A549 (cell line): Measurements from ENCODE around the gene SLC16A7. TPM values are rescaled to one million over a fixed set of nuclear protein-coding genes. Genes with fewer than 3 reads are reported as not detected.

Experiments used
- ATAC-seq, 2 experiments: fragments of 200-7000 bp in 1 of 2; fragments of >200 bp in 1 of 2; cut with Nextera tagmentation in 1 of 2; cut with Tn5 transposase in 1 of 2; 3 replicates each; pipeline versions ENCODE4 v1.8.0 to v1.9.1; 2018 to 2020; ENCODE audit warnings: mild to moderate bottlenecking in 1 of 2, moderate library complexity in 1 of 2
- CTCF ChIA-PET: fragments of 300-600 bp; sonication (Branson Sonifier 250); formaldehyde crosslinking; extraction: SDS; loops from one replicate; lab custom pipeline; 2021; ENCODE audit warnings: antibody characterized with exemption, inconsistent platforms; lab: Yijun Ruan, JAX
- POLR2A ChIA-PET: fragments of 350-600 bp; formaldehyde crosslinking; extraction: SDS; loops from one replicate; lab custom pipeline; 2021; ENCODE audit warnings: antibody characterized with exemption, inconsistent platforms; lab: Yijun Ruan, JAX
- DNase-seq, 2 experiments: peaks; one replicate each; pipeline versions ENCODE4 v3.0.0 to v3.0.0-alpha.2; 2011 to 2016; ENCODE audit warnings: low read depth in 1 of 2, low spot score in 1 of 2
- FAIRE-seq: peaks from 2 replicates; lab custom pipeline; 2011; peaks lifted over from hg19 to GRCh38; lab: Jason Lieb, UNC
- H3K27ac ChIP-seq, 2 experiments: fragments of >200 bp; sonication (Bioruptor Twin); formaldehyde crosslinking; 3 replicates each; pipeline ENCODE4 v1.5.1; 2016 to 2017
- H3K4me1 ChIP-seq: fragments of >200 bp; sonication (Bioruptor Twin); formaldehyde crosslinking; 3 replicates; pipeline ENCODE4 v1.6.1; 2016
- H3K4me2 ChIP-seq: fragments of >200 bp; sonication (Bioruptor Twin); formaldehyde crosslinking; 3 replicates; pipeline ENCODE4 v1.6.1; 2016
- H3K4me3 ChIP-seq: fragments of >200 bp; sonication (Bioruptor Twin); formaldehyde crosslinking; 3 replicates; pipeline ENCODE4 v1.5.1; 2016
- H3K9me3 ChIP-seq: fragments of >200 bp; sonication (Bioruptor Twin); formaldehyde crosslinking; 3 replicates; pipeline ENCODE4 v1.6.1; 2016
- BHLHE40 ChIP-seq: IDR thresholded peaks from 2 replicates; pipeline ENCODE4 v1.6.1; 2012; ENCODE audit warnings: low read depth, low read length, inconsistent platforms
- CEBPB ChIP-seq, 2 experiments: fragments of >200 bp in 1 of 2; sonication (Bioruptor Twin) in 1 of 2; formaldehyde crosslinking in 1 of 2; IDR thresholded peaks; 2 replicates each; pipeline ENCODE4 v1.6.1; 2012 to 2016
- CHD2 ChIP-seq: fragments of 150-350 bp; IDR thresholded peaks from 2 replicates; pipeline ENCODE4 v1.6.1; 2014; ENCODE audit warnings: low read length; ENCODE audit not compliant: partially characterized antibody
- EHF ChIP-seq: fragments of 250-450 bp; sonication (Bioruptor Pico); IDR thresholded peaks from 2 replicates; pipeline ENCODE4 v1.5.0; 2020; ENCODE audit warnings: mild to moderate bottlenecking
- FOSL2 ChIP-seq, 2 experiments: fragments of 450-650 bp in 1 of 2; fragments of >200 bp in 1 of 2; sonication (Bioruptor Twin) in 1 of 2; formaldehyde crosslinking; IDR thresholded peaks; 2 replicates each; pipeline versions ENCODE4 v1.5.0 to v1.6.1; 2016 to 2020; ENCODE audit warnings: mild to moderate bottlenecking in 1 of 2, moderate library complexity in 1 of 2
- FOXS1 ChIP-seq: fragments of 250-450 bp; sonication (Bioruptor Pico); IDR thresholded peaks from 2 replicates; pipeline ENCODE4 v1.5.0; 2020; ENCODE audit warnings: mild to moderate bottlenecking, moderate library complexity
- HEYL ChIP-seq: fragments of 250-450 bp; sonication (Bioruptor Pico); IDR thresholded peaks from 2 replicates; pipeline ENCODE4 v1.8.0; 2021; ENCODE audit warnings: mild to moderate bottlenecking, moderate library complexity
- HOXA7 ChIP-seq: fragments of 250-450 bp; sonication (Bioruptor Pico); IDR thresholded peaks from 2 replicates; pipeline ENCODE4 v1.5.0; 2020; ENCODE audit warnings: mild to moderate bottlenecking, moderate library complexity
- JUNB ChIP-seq: fragments of >200 bp; sonication (Bioruptor Twin); formaldehyde crosslinking; IDR thresholded peaks from 2 replicates; pipeline ENCODE4 v1.6.1; 2016
- MAZ ChIP-seq: fragments of 150-350 bp; IDR thresholded peaks from 2 replicates; pipeline ENCODE4 v1.6.1; 2014; ENCODE audit warnings: antibody characterized with exemption, low read depth, low read length, borderline replicate concordance
- NFE2L2 ChIP-seq: fragments of 150-350 bp; conservative IDR thresholded peaks from 2 replicates; pipeline ENCODE4 v1.6.1; 2014; ENCODE audit warnings: low read length
- NPAS2 ChIP-seq: fragments of 250-450 bp; sonication (Bioruptor Pico); IDR thresholded peaks from 2 replicates; pipeline ENCODE4 v1.8.0; 2022; ENCODE audit warnings: mild to moderate bottlenecking, moderate library complexity, borderline replicate concordance
- RFX5 ChIP-seq: fragments of 450-650 bp; IDR thresholded peaks from 2 replicates; pipeline ENCODE4 v1.7.1; 2014; ENCODE audit warnings: antibody characterized with exemption, mild to moderate bottlenecking, moderate library complexity
- SMC3 ChIP-seq: fragments of >200 bp; sonication (Bioruptor Twin); formaldehyde crosslinking; IDR thresholded peaks from 3 replicates; pipeline ENCODE4 v1.6.1; 2018; ENCODE audit warnings: inconsistent platforms
- SREBF2 ChIP-seq: fragments of 450-650 bp; IDR thresholded peaks from 2 replicates; pipeline ENCODE4 v1.6.1; 2014; ENCODE audit warnings: mild to moderate bottlenecking, moderate library complexity
- TP53 ChIP-seq: fragments of 250-450 bp; sonication (Bioruptor Pico); IDR thresholded peaks from 2 replicates; pipeline ENCODE4 v1.5.0; 2021; ENCODE audit warnings: mild to moderate bottlenecking, moderate library complexity
- ZC3H11A ChIP-seq: fragments of 450-650 bp; IDR thresholded peaks from 2 replicates; pipeline ENCODE4 v1.6.1; 2014; ENCODE audit warnings: antibody characterized with exemption, mild to moderate bottlenecking
- ZSCAN20 ChIP-seq: fragments of 250-450 bp; sonication (Bioruptor Pico); IDR thresholded peaks from 2 replicates; pipeline ENCODE4 v1.8.0; 2022; ENCODE audit warnings: mild to moderate bottlenecking, moderate library complexity
- WGBS: methylation state at CpG from one replicate; pipeline ENCODE4 v1.1.6; 2017; ENCODE audit errors: missing lambda C conversion rate; 5-methylcytosine and 5-hydroxymethylcytosine counted together
- polyA plus RNA-seq, 4 experiments: library from polyadenylated mRNA; depleted of rRNA in 3 of 4; stranded (reverse); fragments of >200 nt; fragmentation: RNase III in 1 of 4; extraction: RNeasy Plus Mini Kit Qiagen cat#74134 plus additional on column Dnase treatment in 1 of 4; gene quantifications; 2 replicates in 3 of 4; 3 replicates in 1 of 4; pipeline ENCODE4 v1.2.3, GENCODE V29; 2011 to 2017
- TF ChIP-seq, protein P1 (sequence below): fragments of >200 bp; sonication (Bioruptor Twin); formaldehyde crosslinking; IDR thresholded peaks from 3 replicates; pipeline ENCODE4 v1.6.1; 2016
- TF ChIP-seq, protein P2 (sequence below): fragments of >200 bp; sonication (Bioruptor Twin); formaldehyde crosslinking; IDR thresholded peaks from 3 replicates; pipeline ENCODE4 v1.5.1; 2016
- TF ChIP-seq, protein P3 (sequence below): IDR thresholded peaks from 2 replicates; pipeline ENCODE4 v1.6.1; 2012; ENCODE audit warnings: low read depth, borderline replicate concordance
- TF ChIP-seq, protein P4 (sequence below): fragments of 450-650 bp; IDR thresholded peaks from 2 replicates; pipeline ENCODE4 v1.6.1; 2014; ENCODE audit warnings: antibody characterized with exemption
- TF ChIP-seq, protein P5 (sequence below): fragments of 150-350 bp; IDR thresholded peaks from 2 replicates; pipeline ENCODE4 v1.6.1; 2014; ENCODE audit warnings: low read depth, mild to moderate bottlenecking, low read length

Gene SLC16A7
- polyA plus RNA-seq, 2 of the 4 experiments (the other 2 are of a cell fraction), result 0.14 to 0.23 TPM

DNA sequence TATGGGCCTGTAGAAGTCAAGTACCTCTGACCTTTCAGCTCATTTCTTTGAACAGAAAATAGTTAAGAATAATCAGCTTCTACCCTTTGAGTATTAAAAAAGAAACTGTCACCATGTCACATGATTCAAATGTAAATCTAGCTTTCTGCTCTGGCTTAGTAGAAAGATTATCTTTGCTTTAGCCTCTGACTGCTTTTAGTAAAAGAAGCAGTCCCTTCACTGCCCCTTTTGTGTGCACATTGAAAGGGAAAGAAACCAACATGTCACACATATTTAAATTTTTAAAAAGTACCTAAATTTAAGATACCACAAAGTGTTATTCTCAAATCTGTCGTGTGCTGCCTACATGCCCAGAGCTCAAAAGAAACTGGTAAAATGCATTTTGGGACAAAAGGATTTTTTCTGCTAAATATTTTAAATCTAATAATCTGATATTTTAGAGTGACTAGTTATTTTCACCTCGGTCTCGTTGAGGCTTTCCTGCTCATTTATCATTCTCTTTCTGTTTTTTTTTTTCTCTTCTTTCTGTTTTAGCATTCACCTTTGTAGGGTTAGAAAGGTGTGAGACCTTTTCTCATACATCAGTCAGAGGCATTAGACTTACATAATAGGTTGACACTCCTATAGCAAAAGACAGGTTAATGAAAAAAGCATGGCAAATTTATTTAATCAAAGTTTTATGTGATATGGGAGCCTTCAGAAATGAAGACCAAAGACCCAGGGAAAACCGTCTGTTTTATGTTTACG is 41.3 kb downstream of the SLC16A7 start:
- TF ChIP-seq MAZ (no peak), BHLHE40 (no peak), CHD2 (no peak), SREBF2 (no peak), ZSCAN20 (no peak), NPAS2 (CRISPR knock-in tag) (no peak), CEBPB (IDR thresholded peaks at IDR 0.05) (no peak), NFE2L2 (no peak), HOXA7 (no peak)
- TF ChIP-seq, protein P1, sequence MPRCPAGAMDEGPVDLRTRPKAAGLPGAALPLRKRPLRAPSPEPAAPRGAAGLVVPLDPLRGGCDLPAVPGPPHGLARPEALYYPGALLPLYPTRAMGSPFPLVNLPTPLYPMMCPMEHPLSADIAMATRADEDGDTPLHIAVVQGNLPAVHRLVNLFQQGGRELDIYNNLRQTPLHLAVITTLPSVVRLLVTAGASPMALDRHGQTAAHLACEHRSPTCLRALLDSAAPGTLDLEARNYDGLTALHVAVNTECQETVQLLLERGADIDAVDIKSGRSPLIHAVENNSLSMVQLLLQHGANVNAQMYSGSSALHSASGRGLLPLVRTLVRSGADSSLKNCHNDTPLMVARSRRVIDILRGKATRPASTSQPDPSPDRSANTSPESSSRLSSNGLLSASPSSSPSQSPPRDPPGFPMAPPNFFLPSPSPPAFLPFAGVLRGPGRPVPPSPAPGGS, result no peak
- Histone ChIP-seq H3K9me3 (no peaks in the 10 kb centered on the region), H3K4me2 (no peak overlapping the region), H3K4me1 (no peaks in the 10 kb centered on the region), H3K4me3 (no peak overlapping the region), H3K27ac (no peak overlapping the region)
- ATAC-seq (no peak), DNase-seq (no peak), FAIRE-seq (no peak)
- CTCF ChIA-PET, result no interaction called here
- POLR2A ChIA-PET, result no interaction called here
- WGBS, result 31% methylated on average over 5 of the region's 5 CpGs

DNA sequence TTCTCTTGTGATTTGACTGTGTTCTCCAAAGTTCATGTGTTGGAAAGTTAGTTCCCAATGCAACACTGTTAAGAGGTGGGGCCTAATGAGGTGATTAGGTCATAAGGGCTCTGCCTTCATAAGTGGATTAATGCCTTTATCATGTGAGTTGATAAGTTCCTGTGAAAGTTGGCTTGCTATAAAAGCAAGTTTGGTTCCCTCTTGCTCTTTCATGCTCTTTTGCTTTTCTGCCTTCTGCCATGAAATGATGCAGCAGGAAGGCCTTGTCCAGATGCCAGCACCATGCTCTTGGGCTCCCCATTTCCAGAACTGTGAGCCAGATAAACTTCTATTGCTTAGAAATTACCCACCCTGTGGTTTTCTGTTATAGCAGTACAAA is 41.9 kb downstream of the SLC16A7 start:
- Histone ChIP-seq H3K4me1 (no peaks in the 10 kb centered on the region), H3K27ac (no peak overlapping the region), H3K9me3 (no peaks in the 10 kb centered on the region), H3K4me3 (no peak overlapping the region), H3K4me2 (no peak overlapping the region)
- ChIA-PET POLR2A (no interaction called here), CTCF (no interaction called here)
- DNase-seq (no peak), FAIRE-seq (no peak), ATAC-seq (no peak)
- TF ChIP-seq, protein P2, sequence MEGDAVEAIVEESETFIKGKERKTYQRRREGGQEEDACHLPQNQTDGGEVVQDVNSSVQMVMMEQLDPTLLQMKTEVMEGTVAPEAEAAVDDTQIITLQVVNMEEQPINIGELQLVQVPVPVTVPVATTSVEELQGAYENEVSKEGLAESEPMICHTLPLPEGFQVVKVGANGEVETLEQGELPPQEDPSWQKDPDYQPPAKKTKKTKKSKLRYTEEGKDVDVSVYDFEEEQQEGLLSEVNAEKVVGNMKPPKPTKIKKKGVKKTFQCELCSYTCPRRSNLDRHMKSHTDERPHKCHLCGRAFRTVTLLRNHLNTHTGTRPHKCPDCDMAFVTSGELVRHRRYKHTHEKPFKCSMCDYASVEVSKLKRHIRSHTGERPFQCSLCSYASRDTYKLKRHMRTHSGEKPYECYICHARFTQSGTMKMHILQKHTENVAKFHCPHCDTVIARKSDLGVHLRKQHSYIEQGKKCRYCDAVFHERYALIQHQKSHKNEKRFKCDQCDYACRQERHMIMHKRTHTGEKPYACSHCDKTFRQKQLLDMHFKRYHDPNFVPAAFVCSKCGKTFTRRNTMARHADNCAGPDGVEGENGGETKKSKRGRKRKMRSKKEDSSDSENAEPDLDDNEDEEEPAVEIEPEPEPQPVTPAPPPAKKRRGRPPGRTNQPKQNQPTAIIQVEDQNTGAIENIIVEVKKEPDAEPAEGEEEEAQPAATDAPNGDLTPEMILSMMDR, result no peak
- TF ChIP-seq EHF (CRISPR knock-in tag), result no peak
- TF ChIP-seq, protein P3, sequence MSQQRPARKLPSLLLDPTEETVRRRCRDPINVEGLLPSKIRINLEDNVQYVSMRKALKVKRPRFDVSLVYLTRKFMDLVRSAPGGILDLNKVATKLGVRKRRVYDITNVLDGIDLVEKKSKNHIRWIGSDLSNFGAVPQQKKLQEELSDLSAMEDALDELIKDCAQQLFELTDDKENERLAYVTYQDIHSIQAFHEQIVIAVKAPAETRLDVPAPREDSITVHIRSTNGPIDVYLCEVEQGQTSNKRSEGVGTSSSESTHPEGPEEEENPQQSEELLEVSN, result no peak
- no peak for TF ChIP-seq ZSCAN20
- TF ChIP-seq FOXS1 (CRISPR knock-in tag), result no peak
- TF ChIP-seq ZC3H11A, result no peak
- TF ChIP-seq FOSL2 (IDR thresholded peaks at IDR 0.05), result no peak
- TF ChIP-seq FOSL2 (CRISPR knock-in tag; IDR thresholded peaks at IDR 0.05), result no peak
- TF ChIP-seq RFX5, result no peak
- no peak for TF ChIP-seq JUNB
- no peak for TF ChIP-seq TP53 (CRISPR knock-in tag)
- TF ChIP-seq, protein P4, sequence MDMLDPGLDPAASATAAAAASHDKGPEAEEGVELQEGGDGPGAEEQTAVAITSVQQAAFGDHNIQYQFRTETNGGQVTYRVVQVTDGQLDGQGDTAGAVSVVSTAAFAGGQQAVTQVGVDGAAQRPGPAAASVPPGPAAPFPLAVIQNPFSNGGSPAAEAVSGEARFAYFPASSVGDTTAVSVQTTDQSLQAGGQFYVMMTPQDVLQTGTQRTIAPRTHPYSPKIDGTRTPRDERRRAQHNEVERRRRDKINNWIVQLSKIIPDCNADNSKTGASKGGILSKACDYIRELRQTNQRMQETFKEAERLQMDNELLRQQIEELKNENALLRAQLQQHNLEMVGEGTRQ, result no peak
- no peak for TF ChIP-seq HEYL (CRISPR knock-in tag)
- TF ChIP-seq, protein P5, sequence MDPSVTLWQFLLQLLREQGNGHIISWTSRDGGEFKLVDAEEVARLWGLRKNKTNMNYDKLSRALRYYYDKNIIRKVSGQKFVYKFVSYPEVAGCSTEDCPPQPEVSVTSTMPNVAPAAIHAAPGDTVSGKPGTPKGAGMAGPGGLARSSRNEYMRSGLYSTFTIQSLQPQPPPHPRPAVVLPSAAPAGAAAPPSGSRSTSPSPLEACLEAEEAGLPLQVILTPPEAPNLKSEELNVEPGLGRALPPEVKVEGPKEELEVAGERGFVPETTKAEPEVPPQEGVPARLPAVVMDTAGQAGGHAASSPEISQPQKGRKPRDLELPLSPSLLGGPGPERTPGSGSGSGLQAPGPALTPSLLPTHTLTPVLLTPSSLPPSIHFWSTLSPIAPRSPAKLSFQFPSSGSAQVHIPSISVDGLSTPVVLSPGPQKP, result no peak
- no peak for TF ChIP-seq SMC3
